ENCODE measurements around the gene KLHL25. TPM values are rescaled to one million over a fixed set of nuclear protein-coding genes. Genes with fewer than 3 reads are reported as not detected.

Gene KLHL25
- total RNA-seq, 1 experiment from 2014 or later, result 18.4 TPM

- Mint-ChIP-seq H3K27me3 (ENCODE audit: low read depth) (no peaks in the 10 kb centered on the region), H3K4me3 (no peak overlapping the region), H3K27ac (peak overlapping the region in 2 of 3 experiments; percentile 70 to 90; a peak in 5 of 7 replicates), H3K9me3 (no peaks in the 10 kb centered on the region), H3K4me1 (peaks cover 8 to 12% of the 10 kb centered on the region in 2 experiments; a peak in 3 of 4 replicates), H3K36me3 (ENCODE audit: insufficient read depth in 1 of 3, low read depth in 3 of 3) (peaks cover 30 to 62% (median 59%) of the 10 kb centered on the region in 3 experiments; a peak in 6 of 7 replicates)
- Histone ChIP-seq H2BK12ac (ENCODE audit: insufficient read length, low read depth, low read length) (no peak overlapping the region), H3K14ac (ENCODE audit: insufficient read depth, low read length) (no peak overlapping the region), H3K27ac (ENCODE audit: insufficient read length, low read depth, low read length) (no peak overlapping the region), H3K23me2 (ENCODE audit: insufficient read length, low read depth, low read length, poor library complexity, severe bottlenecking) (no peaks in the 10 kb centered on the region), H3K27me3 (ENCODE audit: insufficient read depth, low read length) (no peaks in the 10 kb centered on the region), H3K9me3 (ENCODE audit: control insufficient read depth, low read depth, low read length) (no peaks in the 10 kb centered on the region), H2BK5ac (ENCODE audit: insufficient read length, low read length) (no peak overlapping the region), H3K4ac (ENCODE audit: low read depth, low read length) (no peak overlapping the region), H3T11ph (ENCODE audit: low read length) (no peak overlapping the region), H3K79me1 (ENCODE audit: insufficient read depth, low read depth, low read length, poor library complexity, severe bottlenecking) (no peaks in the 10 kb centered on the region), H3K9ac (ENCODE audit: extremely low read depth, insufficient read length, low read length) (no peak overlapping the region), H4K5ac (ENCODE audit: insufficient read length, low read depth, low read length) (no peak overlapping the region), H2AK5ac (ENCODE audit: insufficient read length, low read length) (no peak overlapping the region), H2BK120ac (ENCODE audit: low read depth, low read length, poor library complexity, severe bottlenecking) (no peak overlapping the region), H2BK15ac (ENCODE audit: low read depth, low read length) (no peak overlapping the region), H3K56ac (ENCODE audit: insufficient read length, low read depth, low read length) (no peak overlapping the region), H2AFZ (ENCODE audit: low read length) (no peak overlapping the region), H4K20me1 (ENCODE audit: control insufficient read depth, insufficient read depth, insufficient read length) (no peaks in the 10 kb centered on the region), H3K18ac (ENCODE audit: insufficient read length, low read depth, low read length) (no peak overlapping the region), H3K79me2 (ENCODE audit: insufficient read depth, low read length) (no peaks in the 10 kb centered on the region), H2BK20ac (ENCODE audit: low read depth, low read length, poor library complexity, severe bottlenecking) (no peak overlapping the region), H4K8ac (replicated peaks; ENCODE audit: insufficient read length, low read depth, low read length) (no peak overlapping the region), H3K4me1 (ENCODE audit: insufficient read depth, low read length) (no peaks in the 10 kb centered on the region; the same call in 1 of the 2 replicates), H4K91ac (ENCODE audit: insufficient read length, low read depth, low read length) (no peak overlapping the region), H3K4me2 (ENCODE audit: insufficient read depth, insufficient read length, low read length) (no peak overlapping the region), H3K23ac (ENCODE audit: insufficient read length, low read depth, low read length) (no peak overlapping the region)
- WGBS (ENCODE audit: extremely low coverage, insufficient read length, low lambda C conversion rate), result no CpG with 5 or more reads among the region's 11 CpGs
- DNase-seq, result no peak
- TF ChIP-seq CTCF (conservative IDR thresholded peaks at IDR 0.05), result no peak
These were observed 53.1 kb downstream of the KLHL25 start for GRCh38 chr15:85741662-85742061.
